Caco-2 (cell line): ENCODE measurements around the gene SPATA7. TPM values are rescaled to one million over a fixed set of nuclear protein-coding genes. Genes with fewer than 3 reads are reported as not detected.

Experiments
- BruUV-seq: library from RNA; stranded (reverse); fragments of 400-500 nt; replicated peaks from 2 replicates; lab custom pipeline; 2021; lab: Mats Ljungman, UMichigan
- CTCF ChIA-PET: fragments of 300-600 bp; sonication (Branson Sonifier 250); formaldehyde crosslinking; loops from one replicate; lab custom pipeline; 2022; ENCODE audit warnings: antibody characterized with exemption; lab: Charles Lee
- POLR2A ChIA-PET: fragments of 300-600 bp; sonication (Branson Sonifier 250); formaldehyde crosslinking; loops from one replicate; lab custom pipeline; 2022; ENCODE audit warnings: antibody characterized with exemption; lab: Charles Lee
- DNase-seq, 2 experiments: peaks; one replicate each; pipeline versions ENCODE4 v3.0.0 to v3.0.0-alpha.2; 2020 to 2022
- H3K27me3 ChIP-seq: replicated peaks from 2 replicates; pipeline ENCODE4 v1.6.0; 2011; ENCODE audit warnings: low read length; ENCODE audit not compliant: control insufficient read depth, insufficient read depth
- H3K36me3 ChIP-seq: 2 replicates; pipeline ENCODE4 v1.5.1; 2011; ENCODE audit warnings: low read length; ENCODE audit not compliant: control insufficient read depth, insufficient read depth
- H3K4me1 ChIP-seq: fragments of 250-450 bp; sonication (Bioruptor Pico); 2 replicates; pipeline ENCODE4 v1.5.1; 2020; ENCODE audit warnings: mild to moderate bottlenecking
- H3K4me3 ChIP-seq: 2 replicates; pipeline ENCODE4 v1.5.1; 2011; ENCODE audit warnings: low read depth, mild to moderate bottlenecking, control low read depth, low read length
- H3K9me3 ChIP-seq: fragments of 250-450 bp; sonication (Bioruptor Pico); 2 replicates; pipeline ENCODE4 v1.5.1; 2020; ENCODE audit warnings: mild to moderate bottlenecking, moderate library complexity
- H3K27ac Mint-ChIP-seq: one replicate; pipeline ENCODE4 v1.8.0; 2022; ENCODE audit warnings: mixed read lengths; ENCODE audit not compliant: unreplicated experiment
- H3K27me3 Mint-ChIP-seq: one replicate; pipeline ENCODE4 v1.8.0; 2022; ENCODE audit warnings: mixed read lengths; ENCODE audit not compliant: insufficient read depth, unreplicated experiment
- H3K36me3 Mint-ChIP-seq: one replicate; pipeline ENCODE4 v1.8.0; 2022; ENCODE audit warnings: mild to moderate bottlenecking, mixed read lengths; ENCODE audit not compliant: insufficient read depth, unreplicated experiment
- H3K4me1 Mint-ChIP-seq: one replicate; pipeline ENCODE4 v1.8.0; 2022; ENCODE audit warnings: low read depth, mixed read lengths; ENCODE audit not compliant: unreplicated experiment
- H3K4me3 Mint-ChIP-seq: one replicate; pipeline ENCODE4 v1.8.0; 2022; ENCODE audit warnings: mild to moderate bottlenecking, moderate library complexity, mixed read lengths; ENCODE audit not compliant: unreplicated experiment
- H3K9me3 Mint-ChIP-seq: one replicate; pipeline ENCODE4 v1.8.0; 2022; ENCODE audit warnings: mixed read lengths; ENCODE audit not compliant: unreplicated experiment
- CTCF ChIP-seq, 2 experiments: fragments of 200-600 bp in 1 of 2; IDR thresholded peaks; 1 replicate in 1 of 2; 2 replicates in 1 of 2; pipeline versions ENCODE4 v1.5.1 to v1.8.0; 2011 to 2022; ENCODE audit warnings: antibody characterized with exemption in 1 of 2, control low read depth in 1 of 2, inconsistent platforms in 1 of 2, low read depth in 1 of 2, low read length in 1 of 2, mild to moderate bottlenecking in 1 of 2, moderate library complexity in 1 of 2; ENCODE audit not compliant: insufficient read depth in 1 of 2, severe bottlenecking in 1 of 2, unreplicated experiment in 1 of 2
- intact Hi-C: fragments of 100-400 bp; cut with micrococcal nuclease; formaldehyde crosslinking; loops from one replicate; pipeline ENCODE4 v1.10.0; 2022; ENCODE audit not compliant: unreplicated experiment
- total RNA-seq: library from RNA; stranded (reverse); gene quantifications from 2 replicates; pipeline ENCODE4 v1.2.3, GENCODE V29; 2022

The SPATA7 gene
- total RNA-seq, 1 experiment from 2014 or later: 8.7 TPM

- Mint-ChIP-seq H3K27ac (peak overlapping the region; percentile 25), H3K36me3 (peaks cover 42% of the 10 kb centered on the region), H3K27me3 (no peaks in the 10 kb centered on the region), H3K4me1 (peaks cover 12% of the 10 kb centered on the region), H3K4me3 (no peak overlapping the region), H3K9me3 (no peaks in the 10 kb centered on the region)
- ChIA-PET POLR2A (no interaction called here), CTCF (interaction anchor here (0.6 kb wide), 1 partner anchor 522 kb away, joined by 3 read pairs; no protein-coding TSS in a partner anchor)
- BruUV-seq: no TSS peak
- H3K9me3 ChIP-seq: no peaks in the 10 kb centered on the region
- 0 out of 2 replicates have a peak, but pooled peaks cover 1% of the 10 kb centered on the region for H3K36me3 ChIP-seq
- intact Hi-C loops: no loop called here
- H3K4me1 ChIP-seq: peaks cover 14% of the 10 kb centered on the region
- no peak for DNase-seq
- TF ChIP-seq CTCF (IDR thresholded peaks at IDR 0.05; ENCODE audit: insufficient read depth in 1 of 2, low read depth in 1 of 2, low read length in 1 of 2, severe bottlenecking in 1 of 2, unreplicated experiment in 1 of 2): no peak
- no peak overlapping the region for H3K4me3 ChIP-seq
- no peaks in the 10 kb centered on the region for H3K27me3 ChIP-seq
These were observed 82.9 kb downstream of the SPATA7 start for GRCh38 chr14:88468406-88468805.

- Mint-ChIP-seq H3K9me3 (no peaks in the 10 kb centered on the region), H3K4me1 (peaks cover 12% of the 10 kb centered on the region), H3K27me3 (no peaks in the 10 kb centered on the region), H3K27ac (no peak overlapping the region), H3K36me3 (peaks cover 37% of the 10 kb centered on the region), H3K4me3 (no peak overlapping the region)
- H3K4me3 ChIP-seq: no peak overlapping the region
- TF ChIP-seq CTCF (IDR thresholded peaks at IDR 0.05; ENCODE audit: insufficient read depth in 1 of 2, low read depth in 1 of 2, low read length in 1 of 2, severe bottlenecking in 1 of 2, unreplicated experiment in 1 of 2): no peak
- intact Hi-C loops: loop anchor here (5.0 kb wide), 2 partner anchors 83 to 92 kb away; partner anchors contain the start of genes SPATA7 and ZC3H14
- H3K4me1 ChIP-seq: peaks cover 23% of the 10 kb centered on the region
- ChIA-PET CTCF (no interaction called here), POLR2A (no interaction called here)
- no peaks in the 10 kb centered on the region for H3K9me3 ChIP-seq
- no TSS peak for BruUV-seq
- H3K27me3 ChIP-seq: no peaks in the 10 kb centered on the region
- peaks cover 1% of the 10 kb centered on the region; the same call in 1 of the 2 replicates for H3K36me3 ChIP-seq
- DNase-seq: no peak
These were observed 85.3 kb downstream of the SPATA7 start for GRCh38 chr14:88470542-88471440.

- TF ChIP-seq CTCF (IDR thresholded peaks at IDR 0.05; ENCODE audit: insufficient read depth in 1 of 2, low read depth in 1 of 2, low read length in 1 of 2, severe bottlenecking in 1 of 2, unreplicated experiment in 1 of 2): no peak
- intact Hi-C loops: loop anchor here (1.0 to 5.0 kb wide), 3 partner anchors 44 to 89 kb away; partner anchors contain the start of genes SPATA7 and ZC3H14
- BruUV-seq: no TSS peak
- Histone ChIP-seq H3K9me3 (no peaks in the 10 kb centered on the region), H3K36me3 (no peaks in the 10 kb centered on the region; the same call in 1 of the 2 replicates), H3K27me3 (no peaks in the 10 kb centered on the region), H3K4me3 (no peak overlapping the region), H3K4me1 (peaks cover 20% of the 10 kb centered on the region)
- Mint-ChIP-seq H3K9me3 (no peaks in the 10 kb centered on the region), H3K27ac (peak overlapping the region; percentile 85), H3K36me3 (peaks cover 44% of the 10 kb centered on the region), H3K4me1 (peaks cover 4% of the 10 kb centered on the region), H3K4me3 (no peak overlapping the region), H3K27me3 (no peaks in the 10 kb centered on the region)
- CTCF ChIA-PET: interaction anchor here (1.6 kb wide), 1 partner anchor 86 kb away, joined by 8 read pairs; no protein-coding TSS in a partner anchor
- peak; percentile 47 to 69 for DNase-seq
- POLR2A ChIA-PET: no interaction called here
These were observed 88.3 kb downstream of the SPATA7 start for GRCh38 chr14:88473791-88474190.
